B cell (primary cell): ENCODE results near the gene USP27X. TPM values are rescaled to one million over a fixed set of nuclear protein-coding genes. Genes with fewer than 3 reads are reported as not detected.
A peak's percentile ranks its signal among the peaks of the same experiment; 100 is the strongest.

Experiments used
- ATAC-seq: fragments of 200-7000 bp; cut with Tn5 transposase; one replicate; pipeline ENCODE4 v1.10.0; 2021; ENCODE audit warnings: low read depth, mild to moderate bottlenecking, moderate number of reproducible peaks, moderate library complexity
- CTCF ChIA-PET: fragments of 350-600 bp; sonication (Branson Sonifier 250); formaldehyde crosslinking; loops from one replicate; lab custom pipeline; 2021; ENCODE audit warnings: antibody characterized with exemption, inconsistent platforms; lab: Charles Lee
- POLR2A ChIA-PET: fragments of 350-600 bp; sonication (Branson Sonifier 250); formaldehyde crosslinking; loops from one replicate; lab custom pipeline; 2021; ENCODE audit warnings: antibody characterized with exemption; lab: Charles Lee
- DNase-seq: peaks from one replicate; pipeline ENCODE4 v3.0.0; 2013
- H2AFZ ChIP-seq: 2 replicates; pipeline ENCODE4 v1.6.1; 2012; ENCODE audit warnings: mild to moderate bottlenecking, low read depth, low read length; ENCODE audit not compliant: insufficient read depth, poor library complexity, severe bottlenecking
- H3K27ac ChIP-seq, 2 donors: 1 replicate in 1 of 2; 2 replicates in 1 of 2; pipeline ENCODE4 v1.5.1; 2012 to 2013; ENCODE audit warnings: low read length in 2 of 2, mild to moderate bottlenecking in 2 of 2, moderate library complexity in 1 of 2
- H3K27me3 ChIP-seq, 4 experiments: fragments of 200-600 bp in 1 of 4; sonication (generic) in 1 of 4; replicated peaks in 1 of 4; 1 replicate in 2 of 4; 2 replicates in 2 of 4; pipeline versions ENCODE4 v1.6.1 to v1.7.0; 2013 to 2016; ENCODE audit warnings: low read length in 3 of 4, mild to moderate bottlenecking in 2 of 4, mixed read lengths in 1 of 4, moderate library complexity in 1 of 4; ENCODE audit not compliant: insufficient read depth in 4 of 4, control insufficient read depth in 3 of 4; ENCODE audit errors: control extremely low read depth in 1 of 4
- H3K36me3 ChIP-seq, 2 experiments: replicated peaks in 1 of 2; 1 replicate in 1 of 2; 2 replicates in 1 of 2; pipeline versions ENCODE4 v1.6.1 to v1.7.1; 2013; ENCODE audit warnings: low read length in 1 of 2; ENCODE audit not compliant: insufficient read depth in 2 of 2, control insufficient read depth in 1 of 2; ENCODE audit errors: control extremely low read depth in 1 of 2, extremely low read depth in 1 of 2
- H3K4me1 ChIP-seq, 2 donors: fragments of 200-600 bp in 1 of 2; sonication (generic) in 1 of 2; 1 replicate in 1 of 2; 2 replicates in 1 of 2; pipeline versions ENCODE4 v1.5.1 to v1.6.1; 2013 to 2017; ENCODE audit warnings: low read length in 2 of 2; ENCODE audit not compliant: control insufficient read depth in 2 of 2, insufficient read depth in 2 of 2
- H3K4me2 ChIP-seq: replicated peaks from 2 replicates; pipeline ENCODE3; 2012; ENCODE audit warnings: mild to moderate bottlenecking, low read depth, low read length; ENCODE audit not compliant: poor library complexity, severe bottlenecking
- H3K4me3 ChIP-seq, 5 experiments: fragments of 200-600 bp in 1 of 5; sonication (generic) in 1 of 5; 1 replicate in 3 of 5; 2 replicates in 2 of 5; pipeline versions ENCODE4 v1.5.1 to v1.7.0; 2011 to 2016; ENCODE audit warnings: low read length in 4 of 5, mild to moderate bottlenecking in 4 of 5, low read depth in 2 of 5, control low read depth in 1 of 5, moderate library complexity in 1 of 5; ENCODE audit not compliant: insufficient read depth in 1 of 5; ENCODE audit errors: control extremely low read depth in 1 of 5, extremely low read depth in 1 of 5
- H3K79me2 ChIP-seq: fragments of 200-600 bp; sonication (generic); one replicate; pipeline ENCODE4 v1.6.0; 2016; ENCODE audit warnings: low read length; ENCODE audit not compliant: control insufficient read depth, insufficient read depth
- H3K9ac ChIP-seq: fragments of 200-600 bp; sonication (generic); 2 replicates; pipeline ENCODE4 v1.6.1; 2017; ENCODE audit warnings: mild to moderate bottlenecking, low read length, moderate library complexity
- H3K9me3 ChIP-seq, 3 donors: one replicate each; pipeline versions ENCODE4 v1.6.1 to v1.7.1; 2013; ENCODE audit warnings: low read length in 2 of 3; ENCODE audit not compliant: control insufficient read depth in 2 of 3, insufficient read depth in 1 of 3; ENCODE audit errors: control extremely low read depth in 1 of 3
- H4K20me1 ChIP-seq: 2 replicates; pipeline ENCODE4 v1.6.0; 2012; ENCODE audit warnings: mild to moderate bottlenecking, low read length; ENCODE audit not compliant: insufficient read depth, control insufficient read depth, poor library complexity, severe bottlenecking
- H3K27ac Mint-ChIP-seq: one replicate; pipeline ENCODE4 v1.8.0; 2021; ENCODE audit warnings: mixed read lengths
- H3K27me3 Mint-ChIP-seq: one replicate; pipeline ENCODE4 v1.8.0; 2021; ENCODE audit warnings: mixed read lengths
- H3K4me1 Mint-ChIP-seq: one replicate; pipeline ENCODE4 v1.8.0; 2021; ENCODE audit warnings: mixed read lengths
- H3K4me3 Mint-ChIP-seq: one replicate; pipeline ENCODE4 v1.8.0; 2021; ENCODE audit warnings: mixed read lengths
- H3K9me3 Mint-ChIP-seq: one replicate; pipeline ENCODE4 v1.8.0; 2022; ENCODE audit warnings: mixed read lengths; ENCODE audit not compliant: insufficient read depth
- EZH2 ChIP-seq: IDR thresholded peaks from 2 replicates; pipeline ENCODE4 v1.6.1; 2012; ENCODE audit warnings: borderline replicate concordance, low read depth, mild to moderate bottlenecking, moderate library complexity, low read length; ENCODE audit not compliant: insufficient read depth, poor library complexity, severe bottlenecking
- WGBS: methylation state at CpG from one replicate; pipeline ENCODE4 v1.1.5; 2013; ENCODE audit warnings: missing lambda C conversion rate; ENCODE audit not compliant: insufficient coverage; 5-methylcytosine and 5-hydroxymethylcytosine counted together
- intact Hi-C: fragments of 100-400 bp; cut with micrococcal nuclease; formaldehyde crosslinking; loops from one replicate; pipeline ENCODE4 v1.10.0; 2022
- polyA plus RNA-seq: library from polyadenylated mRNA; depleted of rRNA; stranded (reverse); fragments of >200 nt; gene quantifications from 2 replicates; pipeline ENCODE4 v1.2.3, GENCODE V29; 2012
- total RNA-seq, 2 donors: library from RNA; stranded (reverse); fragments of 120-200 nt in 1 of 2; gene quantifications; 1 replicate in 1 of 2; 2 replicates in 1 of 2; pipeline versions ENCODE4 v1.2.3 to v1.2.4, GENCODE V29; 2013 to 2022
- TF ChIP-seq, protein P1 (sequence below): fragments of 200-600 bp; IDR thresholded peaks from one replicate; pipeline ENCODE4 v1.8.0; 2022; ENCODE audit warnings: antibody characterized with exemption, mild to moderate bottlenecking

The USP27X gene
- total and polyA plus RNA-seq, 2 donors (not counting 1 experiment from before 2014, with no cell fraction given), result 1.6 to 6.1 TPM

DNA sequence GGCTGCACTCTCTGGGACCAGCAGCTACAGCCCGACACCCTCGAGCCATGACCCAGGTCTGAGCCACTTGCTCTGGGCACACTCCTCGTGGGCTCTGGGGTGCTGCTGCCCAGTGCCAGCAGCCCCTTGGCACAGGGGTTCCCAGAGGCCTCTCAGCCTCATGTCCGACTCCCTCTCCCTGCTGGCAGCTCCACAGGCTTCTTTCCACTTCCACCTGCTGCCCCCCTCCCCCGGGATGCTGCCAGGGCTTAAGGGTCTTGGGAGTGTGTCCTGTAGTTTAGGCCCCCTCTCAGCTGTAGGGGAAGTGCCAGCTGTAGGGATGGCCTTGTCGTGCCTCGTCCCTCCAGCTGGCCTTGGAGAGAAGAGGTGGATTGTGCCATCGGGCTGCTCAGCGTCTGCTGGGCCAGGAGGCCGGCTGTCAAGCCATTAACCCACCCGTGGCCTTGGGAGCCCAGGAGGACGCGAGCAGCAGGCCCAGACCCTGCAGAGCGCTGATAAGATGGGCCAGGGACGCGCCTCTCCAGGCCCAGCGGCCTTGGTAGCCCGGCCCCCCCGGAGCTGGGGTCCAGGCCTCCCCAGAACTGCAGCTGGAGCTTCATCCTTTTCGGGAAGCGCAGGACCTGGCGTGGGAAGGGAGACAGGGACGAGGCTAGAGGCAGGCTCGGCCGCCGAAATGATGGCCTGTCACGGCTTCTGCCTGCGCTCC is 1.0 kb upstream of the USP27X start:
- H3K4me3 ChIP-seq, result peak overlapping the region in 3 of 5 experiments; percentile 52 to 64 (median 54)
- 48% methylated on average over 21 of the region's 28 CpGs for WGBS
- peak overlapping the region; percentile 79 for H3K4me2 ChIP-seq

More for the DNA sequence above, 1.0 kb upstream of the USP27X start:
- Histone ChIP-seq H3K4me1 (peaks cover 10 to 26% of the 10 kb centered on the region in 2 donors), H3K27ac (peak overlapping the region; percentile 49 to 65), H3K9ac (peak overlapping the region; percentile 65), H2AFZ (peak overlapping the region; percentile 75), H3K79me2 (no peaks in the 10 kb centered on the region), H3K36me3 (no peaks in the 10 kb centered on the region), H3K9me3 (no peaks in the 10 kb centered on the region), H3K27me3 (no peaks in the 10 kb centered on the region), H4K20me1 (no peaks in the 10 kb centered on the region)
- Mint-ChIP-seq H3K9me3 (no peaks in the 10 kb centered on the region), H3K27ac (peak overlapping the region; percentile 83), H3K27me3 (no peaks in the 10 kb centered on the region), H3K4me1 (peaks cover 24% of the 10 kb centered on the region), H3K4me3 (peak overlapping the region; percentile 83)
- intact Hi-C loops, result loop anchor here (5.0 kb wide), 1 partner anchor 116 kb away; no protein-coding TSS in a partner anchor
- ChIA-PET CTCF (interaction anchor here (0.6 to 1.9 kb wide), 4 partner anchors 41 to 685 kb away, joined by 3 to 6 read pairs (median 4); partner anchors contain the start of gene CLCN5), POLR2A (no interaction called here)
- TF ChIP-seq, protein P1, sequence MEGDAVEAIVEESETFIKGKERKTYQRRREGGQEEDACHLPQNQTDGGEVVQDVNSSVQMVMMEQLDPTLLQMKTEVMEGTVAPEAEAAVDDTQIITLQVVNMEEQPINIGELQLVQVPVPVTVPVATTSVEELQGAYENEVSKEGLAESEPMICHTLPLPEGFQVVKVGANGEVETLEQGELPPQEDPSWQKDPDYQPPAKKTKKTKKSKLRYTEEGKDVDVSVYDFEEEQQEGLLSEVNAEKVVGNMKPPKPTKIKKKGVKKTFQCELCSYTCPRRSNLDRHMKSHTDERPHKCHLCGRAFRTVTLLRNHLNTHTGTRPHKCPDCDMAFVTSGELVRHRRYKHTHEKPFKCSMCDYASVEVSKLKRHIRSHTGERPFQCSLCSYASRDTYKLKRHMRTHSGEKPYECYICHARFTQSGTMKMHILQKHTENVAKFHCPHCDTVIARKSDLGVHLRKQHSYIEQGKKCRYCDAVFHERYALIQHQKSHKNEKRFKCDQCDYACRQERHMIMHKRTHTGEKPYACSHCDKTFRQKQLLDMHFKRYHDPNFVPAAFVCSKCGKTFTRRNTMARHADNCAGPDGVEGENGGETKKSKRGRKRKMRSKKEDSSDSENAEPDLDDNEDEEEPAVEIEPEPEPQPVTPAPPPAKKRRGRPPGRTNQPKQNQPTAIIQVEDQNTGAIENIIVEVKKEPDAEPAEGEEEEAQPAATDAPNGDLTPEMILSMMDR, result no peak
- TF ChIP-seq EZH2, result no peak
- DNase-seq, result peak; percentile 15
- no peak for ATAC-seq
